Measurements from ENCODE around the gene FN3KRP.

GRCh38 chr17:82698974-82699442, 17.5 kb upstream of the FN3KRP start:
- no peak for TF ChIP-seq TCF4 (CRISPR knock-in tag; IDR thresholded peaks at IDR 0.05; ENCODE audit: borderline replicate concordance)
- TF ChIP-seq, protein P1, sequence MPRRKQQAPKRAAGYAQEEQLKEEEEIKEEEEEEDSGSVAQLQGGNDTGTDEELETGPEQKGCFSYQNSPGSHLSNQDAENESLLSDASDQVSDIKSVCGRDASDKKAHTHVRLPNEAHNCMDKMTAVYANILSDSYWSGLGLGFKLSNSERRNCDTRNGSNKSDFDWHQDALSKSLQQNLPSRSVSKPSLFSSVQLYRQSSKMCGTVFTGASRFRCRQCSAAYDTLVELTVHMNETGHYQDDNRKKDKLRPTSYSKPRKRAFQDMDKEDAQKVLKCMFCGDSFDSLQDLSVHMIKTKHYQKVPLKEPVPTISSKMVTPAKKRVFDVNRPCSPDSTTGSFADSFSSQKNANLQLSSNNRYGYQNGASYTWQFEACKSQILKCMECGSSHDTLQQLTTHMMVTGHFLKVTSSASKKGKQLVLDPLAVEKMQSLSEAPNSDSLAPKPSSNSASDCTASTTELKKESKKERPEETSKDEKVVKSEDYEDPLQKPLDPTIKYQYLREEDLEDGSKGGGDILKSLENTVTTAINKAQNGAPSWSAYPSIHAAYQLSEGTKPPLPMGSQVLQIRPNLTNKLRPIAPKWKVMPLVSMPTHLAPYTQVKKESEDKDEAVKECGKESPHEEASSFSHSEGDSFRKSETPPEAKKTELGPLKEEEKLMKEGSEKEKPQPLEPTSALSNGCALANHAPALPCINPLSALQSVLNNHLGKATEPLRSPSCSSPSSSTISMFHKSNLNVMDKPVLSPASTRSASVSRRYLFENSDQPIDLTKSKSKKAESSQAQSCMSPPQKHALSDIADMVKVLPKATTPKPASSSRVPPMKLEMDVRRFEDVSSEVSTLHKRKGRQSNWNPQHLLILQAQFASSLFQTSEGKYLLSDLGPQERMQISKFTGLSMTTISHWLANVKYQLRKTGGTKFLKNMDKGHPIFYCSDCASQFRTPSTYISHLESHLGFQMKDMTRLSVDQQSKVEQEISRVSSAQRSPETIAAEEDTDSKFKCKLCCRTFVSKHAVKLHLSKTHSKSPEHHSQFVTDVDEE (CRISPR knock-in tag; IDR thresholded peaks at IDR 0.05), result no peak
- TF ChIP-seq, protein P2, sequence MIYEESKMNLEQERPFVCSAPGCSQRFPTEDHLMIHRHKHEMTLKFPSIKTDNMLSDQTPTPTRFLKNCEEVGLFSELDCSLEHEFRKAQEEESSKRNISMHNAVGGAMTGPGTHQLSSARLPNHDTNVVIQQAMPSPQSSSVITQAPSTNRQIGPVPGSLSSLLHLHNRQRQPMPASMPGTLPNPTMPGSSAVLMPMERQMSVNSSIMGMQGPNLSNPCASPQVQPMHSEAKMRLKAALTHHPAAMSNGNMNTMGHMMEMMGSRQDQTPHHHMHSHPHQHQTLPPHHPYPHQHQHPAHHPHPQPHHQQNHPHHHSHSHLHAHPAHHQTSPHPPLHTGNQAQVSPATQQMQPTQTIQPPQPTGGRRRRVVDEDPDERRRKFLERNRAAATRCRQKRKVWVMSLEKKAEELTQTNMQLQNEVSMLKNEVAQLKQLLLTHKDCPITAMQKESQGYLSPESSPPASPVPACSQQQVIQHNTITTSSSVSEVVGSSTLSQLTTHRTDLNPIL (CRISPR knock-in tag; IDR thresholded peaks at IDR 0.05; ENCODE audit: low read depth), result no peak
- no peak for TF ChIP-seq TOX (CRISPR knock-in tag; IDR thresholded peaks at IDR 0.05; ENCODE audit: borderline replicate concordance)
- TF ChIP-seq, protein P3, sequence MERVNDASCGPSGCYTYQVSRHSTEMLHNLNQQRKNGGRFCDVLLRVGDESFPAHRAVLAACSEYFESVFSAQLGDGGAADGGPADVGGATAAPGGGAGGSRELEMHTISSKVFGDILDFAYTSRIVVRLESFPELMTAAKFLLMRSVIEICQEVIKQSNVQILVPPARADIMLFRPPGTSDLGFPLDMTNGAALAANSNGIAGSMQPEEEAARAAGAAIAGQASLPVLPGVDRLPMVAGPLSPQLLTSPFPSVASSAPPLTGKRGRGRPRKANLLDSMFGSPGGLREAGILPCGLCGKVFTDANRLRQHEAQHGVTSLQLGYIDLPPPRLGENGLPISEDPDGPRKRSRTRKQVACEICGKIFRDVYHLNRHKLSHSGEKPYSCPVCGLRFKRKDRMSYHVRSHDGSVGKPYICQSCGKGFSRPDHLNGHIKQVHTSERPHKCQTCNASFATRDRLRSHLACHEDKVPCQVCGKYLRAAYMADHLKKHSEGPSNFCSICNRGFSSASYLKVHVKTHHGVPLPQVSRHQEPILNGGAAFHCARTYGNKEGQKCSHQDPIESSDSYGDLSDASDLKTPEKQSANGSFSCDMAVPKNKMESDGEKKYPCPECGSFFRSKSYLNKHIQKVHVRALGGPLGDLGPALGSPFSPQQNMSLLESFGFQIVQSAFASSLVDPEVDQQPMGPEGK (CRISPR knock-in tag; IDR thresholded peaks at IDR 0.05; ENCODE audit: borderline replicate concordance), result no peak
- TF ChIP-seq PPARA (CRISPR knock-in tag; IDR thresholded peaks at IDR 0.05; ENCODE audit: borderline replicate concordance), result no peak
- TF ChIP-seq ARNTL (CRISPR knock-in tag; IDR thresholded peaks at IDR 0.05; ENCODE audit: borderline replicate concordance, low read depth), result no peak
- no peak for TF ChIP-seq ISL1 (CRISPR knock-in tag; IDR thresholded peaks at IDR 0.05)
- no peak for TF ChIP-seq BACH2 (CRISPR knock-in tag; IDR thresholded peaks at IDR 0.05; ENCODE audit: borderline replicate concordance)
- TF ChIP-seq ZFP30 (CRISPR knock-in tag; IDR thresholded peaks at IDR 0.05), result no peak
- no peak for TF ChIP-seq ESRRG (CRISPR knock-in tag; IDR thresholded peaks at IDR 0.05)
- no peak for TF ChIP-seq ZC3H10 (CRISPR knock-in tag; IDR thresholded peaks at IDR 0.05)

Measured in SK-N-SH treated with all-trans-retinoic acid at 6 μM for 48 hours (cell line).